ENCODE results near the gene SLC25A21.

DNA sequence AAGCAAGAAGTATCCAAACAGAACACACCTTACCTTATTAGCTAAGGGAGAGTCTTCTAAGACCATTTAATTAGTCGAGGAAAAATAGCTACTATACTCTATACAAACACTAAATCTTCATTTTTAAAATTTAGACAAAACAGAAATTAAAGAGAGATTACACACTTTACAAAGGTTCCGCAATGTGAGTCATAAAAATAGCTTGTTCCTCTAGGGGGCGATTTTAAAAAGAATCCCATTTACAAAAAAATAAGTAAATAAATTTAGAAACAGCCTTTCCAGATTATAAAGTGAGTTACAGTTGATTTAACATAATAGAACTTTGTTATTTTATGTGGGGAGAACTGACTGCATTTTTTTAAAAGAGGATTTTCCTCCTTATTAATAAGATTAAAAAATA lies 309.1 kb downstream of the SLC25A21 start:
- no peak for TF ChIP-seq POLR2A (IDR thresholded peaks at IDR 0.05)
- TF ChIP-seq, protein P1, sequence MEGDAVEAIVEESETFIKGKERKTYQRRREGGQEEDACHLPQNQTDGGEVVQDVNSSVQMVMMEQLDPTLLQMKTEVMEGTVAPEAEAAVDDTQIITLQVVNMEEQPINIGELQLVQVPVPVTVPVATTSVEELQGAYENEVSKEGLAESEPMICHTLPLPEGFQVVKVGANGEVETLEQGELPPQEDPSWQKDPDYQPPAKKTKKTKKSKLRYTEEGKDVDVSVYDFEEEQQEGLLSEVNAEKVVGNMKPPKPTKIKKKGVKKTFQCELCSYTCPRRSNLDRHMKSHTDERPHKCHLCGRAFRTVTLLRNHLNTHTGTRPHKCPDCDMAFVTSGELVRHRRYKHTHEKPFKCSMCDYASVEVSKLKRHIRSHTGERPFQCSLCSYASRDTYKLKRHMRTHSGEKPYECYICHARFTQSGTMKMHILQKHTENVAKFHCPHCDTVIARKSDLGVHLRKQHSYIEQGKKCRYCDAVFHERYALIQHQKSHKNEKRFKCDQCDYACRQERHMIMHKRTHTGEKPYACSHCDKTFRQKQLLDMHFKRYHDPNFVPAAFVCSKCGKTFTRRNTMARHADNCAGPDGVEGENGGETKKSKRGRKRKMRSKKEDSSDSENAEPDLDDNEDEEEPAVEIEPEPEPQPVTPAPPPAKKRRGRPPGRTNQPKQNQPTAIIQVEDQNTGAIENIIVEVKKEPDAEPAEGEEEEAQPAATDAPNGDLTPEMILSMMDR (IDR thresholded peaks at IDR 0.05) = no peak
